Measurements from ENCODE around the gene GFOD2.

GFOD2 gene

DNA sequence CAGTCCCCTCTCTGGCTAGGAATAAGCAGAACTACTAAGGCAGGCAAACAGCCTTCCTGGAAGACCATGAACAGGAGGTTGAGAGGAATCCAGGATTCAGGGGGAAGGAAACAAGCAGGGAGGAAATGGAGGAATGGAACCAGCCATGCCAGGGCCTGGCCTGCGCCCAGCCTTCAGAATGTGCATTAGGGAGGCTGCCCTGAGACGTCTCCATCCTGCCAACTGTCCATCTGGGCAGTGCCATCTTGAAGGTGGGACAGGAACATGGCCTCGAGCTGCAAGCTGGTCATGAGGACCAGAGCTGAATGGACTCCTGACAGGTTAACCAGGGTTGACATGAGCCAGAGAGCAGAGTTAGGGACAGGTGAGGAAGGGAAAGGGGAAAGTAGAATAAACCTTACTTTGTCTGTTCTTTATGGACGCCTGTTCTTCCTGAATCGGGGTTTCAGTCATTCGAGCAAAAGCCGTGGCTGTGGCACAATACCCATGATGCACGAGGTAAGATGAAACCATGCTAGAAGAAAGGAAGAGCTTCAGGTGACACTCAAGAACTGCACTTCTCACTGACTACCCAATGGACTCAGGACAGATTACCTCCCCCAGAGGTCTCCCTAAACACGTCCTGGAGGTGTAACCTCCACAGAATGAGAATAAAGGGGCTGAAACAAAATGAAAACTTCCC lies 12.1 kb upstream of the GFOD2 start (continued):
- TF ChIP-seq, protein P1, sequence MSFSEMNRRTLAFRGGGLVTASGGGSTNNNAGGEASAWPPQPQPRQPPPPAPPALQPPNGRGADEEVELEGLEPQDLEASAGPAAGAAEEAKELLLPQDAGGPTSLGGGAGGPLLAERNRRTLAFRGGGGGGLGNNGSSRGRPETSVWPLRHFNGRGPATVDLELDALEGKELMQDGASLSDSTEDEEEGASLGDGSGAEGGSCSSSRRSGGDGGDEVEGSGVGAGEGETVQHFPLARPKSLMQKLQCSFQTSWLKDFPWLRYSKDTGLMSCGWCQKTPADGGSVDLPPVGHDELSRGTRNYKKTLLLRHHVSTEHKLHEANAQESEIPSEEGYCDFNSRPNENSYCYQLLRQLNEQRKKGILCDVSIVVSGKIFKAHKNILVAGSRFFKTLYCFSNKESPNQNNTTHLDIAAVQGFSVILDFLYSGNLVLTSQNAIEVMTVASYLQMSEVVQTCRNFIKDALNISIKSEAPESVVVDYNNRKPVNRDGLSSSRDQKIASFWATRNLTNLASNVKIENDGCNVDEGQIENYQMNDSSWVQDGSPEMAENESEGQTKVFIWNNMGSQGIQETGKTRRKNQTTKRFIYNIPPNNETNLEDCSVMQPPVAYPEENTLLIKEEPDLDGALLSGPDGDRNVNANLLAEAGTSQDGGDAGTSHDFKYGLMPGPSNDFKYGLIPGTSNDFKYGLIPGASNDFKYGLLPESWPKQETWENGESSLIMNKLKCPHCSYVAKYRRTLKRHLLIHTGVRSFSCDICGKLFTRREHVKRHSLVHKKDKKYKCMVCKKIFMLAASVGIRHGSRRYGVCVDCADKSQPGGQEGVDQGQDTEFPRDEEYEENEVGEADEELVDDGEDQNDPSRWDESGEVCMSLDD (tag by site-specific recombination; IDR thresholded peaks at IDR 0.05), result no peak
- no peak for TF ChIP-seq ZNF776 (tag by site-specific recombination; IDR thresholded peaks at IDR 0.05; ENCODE audit: borderline replicate concordance)

DNA sequence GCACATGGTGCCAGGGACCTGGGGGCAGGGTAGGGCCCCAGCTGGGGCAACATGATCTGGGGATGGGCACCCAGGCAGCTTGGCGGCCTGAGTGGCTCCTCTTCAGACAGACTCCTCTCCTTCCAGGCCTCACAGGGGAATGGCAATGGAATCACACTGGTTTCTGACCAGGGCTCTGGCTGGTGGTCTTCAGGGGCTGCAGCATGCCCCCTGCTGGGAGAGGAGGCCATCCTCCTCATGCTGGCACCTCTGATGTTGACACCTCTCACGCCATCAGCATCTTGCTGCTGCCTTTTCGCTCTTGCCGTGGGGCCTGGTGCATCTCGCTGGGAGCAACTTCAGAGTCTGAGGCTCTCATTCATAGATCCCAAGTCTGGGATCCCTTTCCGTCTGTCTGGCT lies 11.2 kb upstream of the GFOD2 start:
- H3K4me3 ChIP-seq (ENCODE audit: low read depth, low read length), result no peak overlapping the region
- H3K4me1 ChIP-seq (ENCODE audit: control insufficient read depth, insufficient read depth, low read length), result no peaks in the 10 kb centered on the region
- H3K27ac ChIP-seq (ENCODE audit: extremely low read depth, low read depth, low read length), result no peak overlapping the region
- POLR2A ChIA-PET, result interaction anchor here (2.3 kb wide), 1 partner anchor 11 kb away, joined by 11 read pairs; the partner anchor contains the start of gene GFOD2
- CTCF ChIA-PET, result no interaction called here
- TF ChIP-seq ZNF112 (tag by site-specific recombination; IDR thresholded peaks at IDR 0.05) (no peak), IKZF3 (tag by site-specific recombination; IDR thresholded peaks at IDR 0.05) (no peak), ZNF549 (tag by site-specific recombination; IDR thresholded peaks at IDR 0.05) (no peak), ZNF560 (tag by site-specific recombination; IDR thresholded peaks at IDR 0.05; ENCODE audit: borderline replicate concordance) (no peak), ZNF747 (tag by site-specific recombination; IDR thresholded peaks at IDR 0.05) (no peak), SP7 (tag by site-specific recombination; IDR thresholded peaks at IDR 0.05) (no peak), ZNF585B (tag by site-specific recombination; IDR thresholded peaks at IDR 0.05) (no peak), ZNF132 (tag by site-specific recombination; IDR thresholded peaks at IDR 0.05; ENCODE audit: borderline replicate concordance) (no peak), ZFP37 (tag by site-specific recombination; IDR thresholded peaks at IDR 0.05) (no peak), ZNF707 (tag by site-specific recombination; IDR thresholded peaks at IDR 0.05) (no peak), ZNF274 (IDR thresholded peaks at IDR 0.05; ENCODE audit: low read length) (no peak), ZNF274 (tag by site-specific recombination; IDR thresholded peaks at IDR 0.05; ENCODE audit: borderline replicate concordance) (no peak)
- TF ChIP-seq, protein P1 (tag by site-specific recombination; IDR thresholded peaks at IDR 0.05), result no peak
- peaks cover 0 to 78% of the 10 kb centered on the region in 2 experiments; a peak in 1 of 3 replicates for H3K36me3 ChIP-seq (ENCODE audit: control insufficient read depth in 2 of 2, insufficient read depth in 1 of 2, low read length in 2 of 2)
- H3K9me3 ChIP-seq (ENCODE audit: control insufficient read depth, insufficient read depth, low read depth, low read length), result no peaks in the 10 kb centered on the region

DNA sequence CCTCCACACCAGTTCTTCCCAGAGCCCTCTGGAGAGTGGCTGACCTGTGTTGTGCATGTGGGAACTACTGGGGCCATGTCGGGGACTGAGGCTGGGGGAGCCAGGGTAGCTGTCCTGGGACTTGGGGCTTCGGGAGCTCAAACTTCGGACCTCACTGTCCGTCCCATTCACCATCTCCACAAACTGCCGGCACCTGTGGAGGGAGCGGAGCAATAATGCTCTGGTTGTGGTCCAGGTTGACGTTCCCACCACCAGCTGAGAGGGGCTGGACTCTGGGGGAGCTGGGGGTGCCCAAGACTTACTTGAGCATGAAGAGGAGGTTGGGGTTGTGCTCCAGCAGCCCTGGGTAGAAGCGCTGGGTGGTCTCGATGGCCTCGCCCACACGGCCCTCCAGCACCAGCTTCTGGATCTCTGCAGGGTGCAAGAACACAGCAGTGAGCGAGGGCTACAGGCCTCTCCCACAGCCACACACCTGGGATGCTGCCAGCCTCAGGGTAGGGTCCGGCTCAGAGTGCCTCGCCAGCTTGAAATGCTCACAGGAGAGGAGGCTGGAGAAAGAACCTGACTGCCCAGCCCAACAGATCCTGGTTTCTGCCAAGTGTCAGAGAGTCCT lies 10.6 kb upstream of the GFOD2 start:
- CTCF ChIA-PET, result no interaction called here
- no peak overlapping the region for H3K27ac ChIP-seq (ENCODE audit: extremely low read depth, low read depth, low read length)
- H3K4me1 ChIP-seq (ENCODE audit: control insufficient read depth, insufficient read depth, low read length), result no peaks in the 10 kb centered on the region
- no peaks in the 10 kb centered on the region for H3K9me3 ChIP-seq (ENCODE audit: control insufficient read depth, insufficient read depth, low read depth, low read length)
- POLR2A ChIA-PET, result interaction anchor here (1.5 to 2.3 kb wide), 2 partner anchors 9 to 10 kb away, joined by 5 to 11 read pairs; partner anchors contain the start of gene GFOD2
- peaks cover 0 to 80% of the 10 kb centered on the region in 2 experiments; a peak in 1 of 3 replicates for H3K36me3 ChIP-seq (ENCODE audit: control insufficient read depth in 2 of 2, insufficient read depth in 1 of 2, low read length in 2 of 2)
- no peak overlapping the region for H3K4me3 ChIP-seq (ENCODE audit: low read depth, low read length)
- TF ChIP-seq SCRT2 (tag by site-specific recombination; IDR thresholded peaks at IDR 0.05), result no peak
- TF ChIP-seq MEIS1 (CRISPR knock-in tag; IDR thresholded peaks at IDR 0.05; ENCODE audit: borderline replicate concordance), result no peak
- TF ChIP-seq ZBTB21 (tag by site-specific recombination; IDR thresholded peaks at IDR 0.05), result no peak
- no peak for TF ChIP-seq ZNF768 (tag by site-specific recombination; IDR thresholded peaks at IDR 0.05)
- TF ChIP-seq ZFP69B (tag by site-specific recombination; IDR thresholded peaks at IDR 0.05), result no peak
- TF ChIP-seq IKZF3 (tag by site-specific recombination; IDR thresholded peaks at IDR 0.05), result no peak
- no peak for TF ChIP-seq ZNF530 (tag by site-specific recombination; IDR thresholded peaks at IDR 0.05; ENCODE audit: low read depth)
- TF ChIP-seq ZNF514 (tag by site-specific recombination; IDR thresholded peaks at IDR 0.05), result no peak
- TF ChIP-seq, protein P2, sequence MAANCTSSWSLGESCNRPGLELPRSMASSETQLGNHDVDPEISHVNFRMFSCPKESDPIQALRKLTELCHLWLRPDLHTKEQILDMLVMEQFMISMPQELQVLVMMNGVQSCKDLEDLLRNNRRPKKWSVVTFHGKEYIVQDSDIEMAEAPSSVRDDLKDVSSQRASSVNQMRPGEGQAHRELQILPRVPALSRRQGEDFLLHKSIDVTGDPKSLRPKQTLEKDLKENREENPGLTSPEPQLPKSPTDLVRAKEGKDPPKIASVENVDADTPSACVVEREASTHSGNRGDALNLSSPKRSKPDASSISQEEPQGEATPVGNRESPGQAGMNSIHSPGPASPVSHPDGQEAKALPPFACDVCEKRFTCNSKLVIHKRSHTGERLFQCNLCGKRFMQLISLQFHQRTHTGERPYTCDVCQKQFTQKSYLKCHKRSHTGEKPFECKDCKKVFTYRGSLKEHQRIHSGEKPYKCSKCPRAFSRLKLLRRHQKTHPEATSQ (tag by site-specific recombination; IDR thresholded peaks at IDR 0.05), result no peak
- no peak for TF ChIP-seq ZNF707 (tag by site-specific recombination; IDR thresholded peaks at IDR 0.05)
- no peak for TF ChIP-seq HOXA7 (CRISPR knock-in tag; IDR thresholded peaks at IDR 0.05; ENCODE audit: borderline replicate concordance)

Data from HEK293 (cell line).